Kidney (tissue), 14 donors: ENCODE measurements around the gene NLRP12. TPM values are rescaled to one million over a fixed set of nuclear protein-coding genes. Genes with fewer than 3 reads are reported as not detected.

Source experiments
- DNase-seq, 5 donors: peaks; one replicate each; pipeline ENCODE4 v3.0.0-alpha.2; 2013 to 2020
- FAIRE-seq: peaks from 2 replicates; lab custom pipeline; 2012; peaks lifted over from hg19 to GRCh38; lab: Jason Lieb, UNC
- H3K27ac ChIP-seq, 2 donors: one replicate each; pipeline ENCODE4 v1.7.0; 2013; ENCODE audit warnings: low read depth in 2 of 2, low read length in 2 of 2, inconsistent platforms in 1 of 2
- H3K27me3 ChIP-seq: one replicate; pipeline ENCODE4 v1.7.1; 2013; ENCODE audit warnings: low read length, inconsistent platforms; ENCODE audit not compliant: control insufficient read depth, insufficient read depth
- H3K36me3 ChIP-seq, 3 donors: one replicate each; pipeline versions ENCODE4 v1.7.0 to v1.7.1; 2013; ENCODE audit warnings: low read length in 3 of 3, control low read depth in 1 of 3, inconsistent platforms in 1 of 3; ENCODE audit not compliant: insufficient read depth in 3 of 3, control insufficient read depth in 2 of 3
- H3K4me1 ChIP-seq, 3 donors: one replicate each; pipeline versions ENCODE4 v1.7.0 to v1.7.1; 2013; ENCODE audit warnings: low read length in 3 of 3, inconsistent platforms in 1 of 3, low read depth in 1 of 3; ENCODE audit not compliant: control insufficient read depth in 2 of 3, insufficient read depth in 2 of 3
- H3K4me3 ChIP-seq, 3 donors: one replicate each; pipeline versions ENCODE4 v1.7.0 to v1.8.1; 2013; ENCODE audit warnings: low read length in 3 of 3, control low read depth in 1 of 3, inconsistent platforms in 1 of 3
- H3K9ac ChIP-seq, 3 donors: one replicate each; pipeline versions ENCODE4 v1.7.0 to v1.7.1; 2013; ENCODE audit warnings: low read length in 3 of 3, control low read depth in 1 of 3, inconsistent platforms in 1 of 3
- H3K9me3 ChIP-seq, 3 donors: one replicate each; pipeline versions ENCODE4 v1.7.0 to v1.7.1; 2013; ENCODE audit warnings: low read length in 3 of 3, control low read depth in 1 of 3, inconsistent platforms in 1 of 3; ENCODE audit not compliant: control insufficient read depth in 2 of 3, insufficient read depth in 1 of 3
- CTCF ChIP-seq: IDR thresholded peaks from 3 replicates; pipeline ENCODE4 v1.5.1; 2012; ENCODE audit warnings: mild to moderate bottlenecking, moderate library complexity, borderline replicate concordance; ENCODE audit not compliant: insufficient read depth; ENCODE audit errors: extremely low read depth
- intact Hi-C: fragments of 100-400 bp; cut with DNase I; formaldehyde crosslinking; loops from one replicate; pipeline ENCODE4 v1.11.1; 2022
- polyA plus RNA-seq: library from polyadenylated mRNA; stranded (reverse); fragments of 350-450 nt; fragmentation: Illumina TruSeq; extraction: RNeasy Lipid Tissue Mini Kit (QIAGEN cat#74804); gene quantifications from one replicate; pipeline ENCODE4 v1.2.3, GENCODE V29; 2014; ENCODE audit warnings: low read depth, low replicate concordance; ENCODE audit not compliant: insufficient read depth
- total RNA-seq: library from RNA; stranded (reverse); fragmentation: NEBNext Ultra II Directional; extraction: Animal tissue kit (Norgen Biotek cat#: 25700); gene quantifications from one replicate; pipeline ENCODE4 v1.2.1, GENCODE V29; 2021
- donor health status: control.
- donor health status: control.
- donor health status: control.
- donor health status: control.
- donor health status: control.
- donor health status: DM: yes; HTN: yes; CAD: no.
- donor health status: Normal renal cell carcinoma (clear cell type).

Gene NLRP12
- total and polyA plus RNA-seq, 2 donors from 2014 or later, result 1.1 TPM; not detected in 1

GRCh38 chr19:53813996-53814395 lies 10.1 kb downstream of the NLRP12 start:
- no peak for FAIRE-seq
- Histone ChIP-seq H3K36me3 (no peaks in the 10 kb centered on the region), H3K4me1 (no peaks in the 10 kb centered on the region), H3K9ac (no peak overlapping the region), H3K27ac (no peak overlapping the region), H3K9me3 (no peaks in the 10 kb centered on the region), H3K4me3 (no peak overlapping the region), H3K27me3 (no peaks in the 10 kb centered on the region)
- TF ChIP-seq CTCF, result no peak
- no peak for DNase-seq
- intact Hi-C loops, result no loop called here

GRCh38 chr19:53812335-53812734 lies 11.8 kb downstream of the NLRP12 start:
- FAIRE-seq (no peak), DNase-seq (peak in 1 of 5 donors; percentile 15)
- no peaks in the 10 kb centered on the region for H3K9me3 ChIP-seq
- no peaks in the 10 kb centered on the region for H3K27me3 ChIP-seq
- no peak overlapping the region for H3K4me3 ChIP-seq
- no peaks in the 10 kb centered on the region for H3K4me1 ChIP-seq
- TF ChIP-seq CTCF, result no peak
- H3K36me3 ChIP-seq, result no peaks in the 10 kb centered on the region
- no peak overlapping the region for H3K27ac ChIP-seq
- no peak overlapping the region for H3K9ac ChIP-seq
- intact Hi-C loops, result no loop called here

GRCh38 chr19:53810891-53811290 lies 13.2 kb downstream of the NLRP12 start:
- DNase-seq, result no peak
- no peak for FAIRE-seq

More at GRCh38 chr19:53810891-53811290, 13.2 kb downstream of the NLRP12 start:
- Histone ChIP-seq H3K36me3 (no peaks in the 10 kb centered on the region), H3K4me1 (no peaks in the 10 kb centered on the region), H3K9ac (no peak overlapping the region), H3K27me3 (no peaks in the 10 kb centered on the region), H3K4me3 (no peak overlapping the region), H3K9me3 (no peaks in the 10 kb centered on the region), H3K27ac (no peak overlapping the region)
- TF ChIP-seq CTCF, result no peak
- intact Hi-C loops, result no loop called here
